SH-SY5Y (cell line): ENCODE measurements around the gene PAPPA.

ENCODE experiments used
- GATA2 ChIP-seq: IDR thresholded peaks from 2 replicates; pipeline ENCODE4 v1.6.1; 2011; ENCODE audit warnings: mild to moderate bottlenecking, low read depth, low read length
- GATA3 ChIP-seq: IDR thresholded peaks from 2 replicates; pipeline ENCODE4 v1.6.1; 2011; ENCODE audit warnings: low read depth, mild to moderate bottlenecking, low read length, moderate library complexity

DNA sequence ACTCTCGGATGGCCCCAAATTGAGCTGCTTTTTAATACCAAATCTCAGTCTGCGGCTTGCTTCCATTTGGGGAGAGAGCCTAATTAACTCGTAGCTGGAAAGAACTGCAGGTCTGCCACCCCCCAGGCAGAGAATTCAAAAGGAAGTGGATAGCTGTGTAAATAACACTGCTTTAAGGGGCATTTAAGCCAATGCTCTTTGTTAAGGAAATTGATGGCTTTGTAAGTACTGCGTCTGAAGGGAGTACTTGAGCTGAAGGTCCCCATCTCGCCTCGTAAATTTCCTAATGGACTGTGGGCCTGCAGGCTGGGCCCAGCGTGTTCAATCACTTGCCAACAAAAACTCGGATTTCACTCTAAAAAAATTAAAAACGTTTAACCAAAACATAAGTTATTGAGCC, 132.7 kb downstream of the PAPPA start:
- TF ChIP-seq GATA2 (no peak), GATA3 (no peak)
